ENCODE results near the gene ATP9A. TPM values are rescaled to one million over a fixed set of nuclear protein-coding genes. Genes with fewer than 3 reads are reported as not detected.

ATP9A gene
- total and polyA plus RNA-seq, 2 donors (not counting 1 experiment from before 2014, with no cell fraction given): 23.3 to 96.3 TPM

GRCh38 chr20:51584116-51584515 is 184.1 kb downstream of the ATP9A start:
- Histone ChIP-seq H3K9me3 (ENCODE audit: control insufficient read depth, insufficient read depth, low read depth, low read length) (no peaks in the 10 kb centered on the region), H4K20me1 (ENCODE audit: control insufficient read depth, extremely low read depth, insufficient read depth, low read length) (no peaks in the 10 kb centered on the region), H3K4me2 (ENCODE audit: extremely low read depth, insufficient read depth, low read length) (no peak overlapping the region), H2AFZ (ENCODE audit: low read length) (no peak overlapping the region), H3K4me3 (replicated peaks in 1 of 4; ENCODE audit: control extremely low read depth in 1 of 4, insufficient read depth in 1 of 4, low read depth in 3 of 4, low read length in 4 of 4) (no peak overlapping the region), H3K9ac (ENCODE audit: insufficient read depth, low read length) (no peak overlapping the region), H3K27me3 (ENCODE audit: control insufficient read depth, insufficient read depth, low read length) (no peaks in the 10 kb centered on the region), H3K36me3 (ENCODE audit: control insufficient read depth, insufficient read depth, low read length) (no peaks in the 10 kb centered on the region), H3K27ac (ENCODE audit: insufficient read depth, low read length) (no peak overlapping the region), H3K4me1 (ENCODE audit: control insufficient read depth, extremely low read depth, insufficient read depth, low read length) (peaks cover 2% of the 10 kb centered on the region), H3K79me2 (ENCODE audit: control insufficient read depth, insufficient read depth, low read length) (no peaks in the 10 kb centered on the region)
- TF ChIP-seq CTCF (conservative IDR thresholded peaks at IDR 0.05 in 1 of 2, IDR thresholded peaks at IDR 0.05 in 1 of 2; ENCODE audit: low read depth in 1 of 2, low read length in 2 of 2) (no peak), EZH2 (IDR thresholded peaks at IDR 0.05; ENCODE audit: low read length, missing control alignments) (no peak)
- no peak for DNase-seq (ENCODE audit: low read depth in 2 of 2)

GRCh38 chr20:51583499-51583898 is 184.7 kb downstream of the ATP9A start:
- H3K27ac ChIP-seq (ENCODE audit: insufficient read depth, low read length): no peak overlapping the region
- no peaks in the 10 kb centered on the region for H3K36me3 ChIP-seq (ENCODE audit: control insufficient read depth, insufficient read depth, low read length)
- no peak overlapping the region for H3K4me3 ChIP-seq (replicated peaks in 1 of 4; ENCODE audit: control extremely low read depth in 1 of 4, insufficient read depth in 1 of 4, low read depth in 3 of 4, low read length in 4 of 4)
- TF ChIP-seq EZH2 (IDR thresholded peaks at IDR 0.05; ENCODE audit: low read length, missing control alignments): no peak
- no peak for TF ChIP-seq CTCF (conservative IDR thresholded peaks at IDR 0.05 in 1 of 2, IDR thresholded peaks at IDR 0.05 in 1 of 2; ENCODE audit: low read depth in 1 of 2, low read length in 2 of 2)
- H3K4me2 ChIP-seq (ENCODE audit: extremely low read depth, insufficient read depth, low read length): no peak overlapping the region
- no peaks in the 10 kb centered on the region for H4K20me1 ChIP-seq (ENCODE audit: control insufficient read depth, extremely low read depth, insufficient read depth, low read length)
- DNase-seq (ENCODE audit: low read depth in 2 of 2): no peak
- H3K4me1 ChIP-seq (ENCODE audit: control insufficient read depth, extremely low read depth, insufficient read depth, low read length): peaks cover 2% of the 10 kb centered on the region
- no peaks in the 10 kb centered on the region for H3K79me2 ChIP-seq (ENCODE audit: control insufficient read depth, insufficient read depth, low read length)
- H3K9ac ChIP-seq (ENCODE audit: insufficient read depth, low read length): no peak overlapping the region
- no peaks in the 10 kb centered on the region for H3K27me3 ChIP-seq (ENCODE audit: control insufficient read depth, insufficient read depth, low read length)
- no peaks in the 10 kb centered on the region for H3K9me3 ChIP-seq (ENCODE audit: control insufficient read depth, insufficient read depth, low read depth, low read length)
- no peak overlapping the region for H2AFZ ChIP-seq (ENCODE audit: low read length)

GRCh38 chr20:51583073-51583472 is 185.1 kb downstream of the ATP9A start:
- TF ChIP-seq EZH2 (IDR thresholded peaks at IDR 0.05; ENCODE audit: low read length, missing control alignments) (no peak), CTCF (conservative IDR thresholded peaks at IDR 0.05 in 1 of 2, IDR thresholded peaks at IDR 0.05 in 1 of 2; ENCODE audit: low read depth in 1 of 2, low read length in 2 of 2) (no peak)
- no peaks in the 10 kb centered on the region for H3K36me3 ChIP-seq (ENCODE audit: control insufficient read depth, insufficient read depth, low read length)
- peaks cover 2% of the 10 kb centered on the region for H3K4me1 ChIP-seq (ENCODE audit: control insufficient read depth, extremely low read depth, insufficient read depth, low read length)
- no peaks in the 10 kb centered on the region for H3K27me3 ChIP-seq (ENCODE audit: control insufficient read depth, insufficient read depth, low read length)
- no peaks in the 10 kb centered on the region for H4K20me1 ChIP-seq (ENCODE audit: control insufficient read depth, extremely low read depth, insufficient read depth, low read length)
- no peak for DNase-seq (ENCODE audit: low read depth in 2 of 2)
- H3K27ac ChIP-seq (ENCODE audit: insufficient read depth, low read length): no peak overlapping the region
- no peaks in the 10 kb centered on the region for H3K9me3 ChIP-seq (ENCODE audit: control insufficient read depth, insufficient read depth, low read depth, low read length)
- no peak overlapping the region for H3K4me2 ChIP-seq (ENCODE audit: extremely low read depth, insufficient read depth, low read length)
- H3K79me2 ChIP-seq (ENCODE audit: control insufficient read depth, insufficient read depth, low read length): no peaks in the 10 kb centered on the region
- no peak overlapping the region for H2AFZ ChIP-seq (ENCODE audit: low read length)
- no peak overlapping the region for H3K9ac ChIP-seq (ENCODE audit: insufficient read depth, low read length)
- H3K4me3 ChIP-seq (replicated peaks in 1 of 4; ENCODE audit: control extremely low read depth in 1 of 4, insufficient read depth in 1 of 4, low read depth in 3 of 4, low read length in 4 of 4): no peak overlapping the region
